Endothelial cell of umbilical vein (primary cell): Measurements from ENCODE around the gene NADSYN1. TPM values are rescaled to one million over a fixed set of nuclear protein-coding genes. Genes with fewer than 3 reads are reported as not detected.

Source experiments
- BruUV-seq: library from RNA; stranded (reverse); fragments of 400-500 nt; replicated peaks from 2 replicates; lab custom pipeline; 2021; lab: Mats Ljungman, UMichigan
- CTCF ChIA-PET: fragments of 300-600, 350-600 bp; sonication (Branson Sonifier 250); formaldehyde crosslinking; loops from one replicate; lab custom pipeline; 2021; ENCODE audit warnings: antibody characterized with exemption, inconsistent platforms; lab: Charles Lee
- POLR2A ChIA-PET: fragments of 300-600, 350-600 bp; sonication (Branson Sonifier 250); formaldehyde crosslinking; loops from one replicate; lab custom pipeline; 2021; ENCODE audit warnings: antibody characterized with exemption, inconsistent platforms; lab: Charles Lee
- DNase-seq: peaks from one replicate; pipeline ENCODE4 v3.0.0-alpha.2; 2011; ENCODE audit warnings: low read depth, low spot score
- FAIRE-seq: peaks from 2 replicates; lab custom pipeline; 2011; peaks lifted over from hg19 to GRCh38; lab: Jason Lieb, UNC
- H2AFZ ChIP-seq: 2 replicates; pipeline ENCODE4 v1.6.0; 2012; ENCODE audit warnings: low read depth, low read length, control low read depth, inconsistent platforms
- H3K27ac ChIP-seq: 2 replicates; pipeline ENCODE4 v1.5.1; 2011; ENCODE audit warnings: low read depth, mild to moderate bottlenecking, control low read depth, low read length, moderate library complexity; ENCODE audit not compliant: insufficient read depth
- H3K27me3 ChIP-seq, 2 experiments: 2 replicates each; pipeline versions ENCODE4 v1.6.0 to v1.6.1; 2011; ENCODE audit warnings: low read length in 2 of 2, mixed read lengths in 1 of 2; ENCODE audit not compliant: control insufficient read depth in 2 of 2, insufficient read depth in 2 of 2
- H3K36me3 ChIP-seq, 2 experiments: 2 replicates in 1 of 2; 3 replicates in 1 of 2; pipeline ENCODE4 v1.5.1; 2011; ENCODE audit warnings: low read length in 2 of 2, mild to moderate bottlenecking in 1 of 2, moderate library complexity in 1 of 2; ENCODE audit not compliant: control insufficient read depth in 2 of 2, insufficient read depth in 2 of 2; ENCODE audit errors: extremely low read depth in 1 of 2
- H3K4me1 ChIP-seq: 3 replicates; pipeline ENCODE4 v1.5.1; 2011; ENCODE audit warnings: mild to moderate bottlenecking, low read length; ENCODE audit not compliant: control insufficient read depth, insufficient read depth; ENCODE audit errors: extremely low read depth
- H3K4me2 ChIP-seq: 2 replicates; pipeline ENCODE4 v1.6.1; 2011; ENCODE audit warnings: low read length, control low read depth, mixed read lengths; ENCODE audit not compliant: insufficient read depth
- H3K4me3 ChIP-seq, 3 experiments: fragments of 200-600 bp in 1 of 3; sonication (generic), shearing (Covaris generic) in 1 of 3; replicated peaks in 1 of 3; 2 replicates each; pipeline ENCODE4 v1.5.1; 2011 to 2016; ENCODE audit warnings: control low read depth in 3 of 3, low read length in 3 of 3, mild to moderate bottlenecking in 2 of 3, inconsistent platforms in 1 of 3, low read depth in 1 of 3, moderate library complexity in 1 of 3; ENCODE audit not compliant: insufficient read depth in 1 of 3
- H3K79me2 ChIP-seq: 2 replicates; pipeline ENCODE4 v1.6.0; 2012; ENCODE audit warnings: low read length, inconsistent platforms; ENCODE audit not compliant: control insufficient read depth, insufficient read depth
- H3K9ac ChIP-seq: replicated peaks from 2 replicates; pipeline ENCODE3; 2011; ENCODE audit warnings: low read length, control low read depth; ENCODE audit not compliant: insufficient read depth; ENCODE audit errors: extremely low read depth
- H3K9me1 ChIP-seq: replicated peaks from 3 replicates; pipeline ENCODE4 v1.6.0; 2011; ENCODE audit warnings: mild to moderate bottlenecking, low read length; ENCODE audit not compliant: control insufficient read depth, insufficient read depth; ENCODE audit errors: extremely low read depth
- H3K9me3 ChIP-seq: replicated peaks from 2 replicates; pipeline ENCODE4 v1.5.1; 2012; ENCODE audit warnings: low read length, inconsistent platforms; ENCODE audit not compliant: control insufficient read depth, insufficient read depth
- H4K20me1 ChIP-seq: replicated peaks from 2 replicates; pipeline ENCODE3; 2011; ENCODE audit warnings: mild to moderate bottlenecking, low read length; ENCODE audit not compliant: control insufficient read depth, insufficient read depth; ENCODE audit errors: extremely low read depth
- EZH2 ChIP-seq: IDR thresholded peaks from 2 replicates; pipeline ENCODE4 v1.6.1; 2012; ENCODE audit warnings: borderline replicate concordance, low read depth, mild to moderate bottlenecking, moderate library complexity, low read length, inconsistent platforms; ENCODE audit not compliant: severe bottlenecking
- FOS ChIP-seq: IDR thresholded peaks from 2 replicates; pipeline ENCODE4 v1.6.1; 2011; ENCODE audit warnings: mild to moderate bottlenecking, low read length, moderate library complexity, borderline replicate concordance; ENCODE audit not compliant: insufficient read depth
- GATA2 ChIP-seq: IDR thresholded peaks from 2 replicates; pipeline ENCODE4 v1.7.0; 2011; ENCODE audit warnings: low read depth, mild to moderate bottlenecking, moderate library complexity, mixed read lengths, low read length; ENCODE audit not compliant: insufficient read length, insufficient read depth
- JUN ChIP-seq: IDR thresholded peaks from 2 replicates; pipeline ENCODE4 v1.6.1; 2011; ENCODE audit warnings: borderline replicate concordance, low read depth; ENCODE audit not compliant: insufficient read length, insufficient read depth
- MAX ChIP-seq: IDR thresholded peaks from 2 replicates; pipeline ENCODE4 v1.6.1; 2011; ENCODE audit not compliant: insufficient read depth, insufficient read length
- MYC ChIP-seq: IDR thresholded peaks from one replicate; pipeline ENCODE4 v1.6.1; 2011; ENCODE audit warnings: mild to moderate bottlenecking, low read depth, low read length
- POLR2A ChIP-seq: IDR thresholded peaks from 2 replicates; pipeline ENCODE4 v1.6.1; 2012; ENCODE audit warnings: low read depth, mild to moderate bottlenecking, control low read depth, low read length
- POLR2AphosphoS5 ChIP-seq: IDR thresholded peaks from 2 replicates; pipeline ENCODE4 v1.6.1; 2012; ENCODE audit warnings: low read depth, mild to moderate bottlenecking, control low read depth, low read length, moderate library complexity; ENCODE audit not compliant: insufficient read depth
- dilution Hi-C: fragments of 300-500 bp; cut with MboI; formaldehyde crosslinking; loops from one replicate; pipeline ENCODE4 v1.15.0; 2019; ENCODE audit warnings: low sequenced_read_pairs; ENCODE audit not compliant: extremely low pct_ligation_motif_present
- intact Hi-C: fragments of 100-400 bp; cut with micrococcal nuclease; formaldehyde crosslinking; loops from one replicate; pipeline ENCODE4 v1.10.0; 2022
- polyA plus RNA-seq, 4 experiments: library from polyadenylated mRNA; depleted of rRNA in 3 of 4; stranded (reverse) in 3 of 4; unstranded in 1 of 4; fragments of >200 nt; gene quantifications; 2 replicates each; pipeline versions ENCODE4 v1.2.1 to v1.2.3, GENCODE V29; 2011 to 2012; ENCODE audit warnings: missing spikeins in 1 of 4
- total RNA-seq: library from RNA; stranded (reverse); gene quantifications from 2 replicates; pipeline ENCODE4 v1.2.3, GENCODE V29; 2021
- TF ChIP-seq, protein P1 (sequence below), 2 donors: IDR thresholded peaks; 1 replicate in 1 of 2; 2 replicates in 1 of 2; pipeline ENCODE4 v1.5.1; 2011; ENCODE audit warnings: low read length in 2 of 2, mild to moderate bottlenecking in 2 of 2, moderate library complexity in 2 of 2, control low read depth in 1 of 2, inconsistent platforms in 1 of 2, low read depth in 1 of 2; ENCODE audit not compliant: insufficient read depth in 1 of 2; ENCODE audit errors: extremely low read depth in 1 of 2

Gene NADSYN1
- total and polyA plus RNA-seq, 2 donors (not counting 3 experiments of a cell fraction or from before 2014, with no cell fraction given): 77.5 to 99.2 TPM

DNA sequence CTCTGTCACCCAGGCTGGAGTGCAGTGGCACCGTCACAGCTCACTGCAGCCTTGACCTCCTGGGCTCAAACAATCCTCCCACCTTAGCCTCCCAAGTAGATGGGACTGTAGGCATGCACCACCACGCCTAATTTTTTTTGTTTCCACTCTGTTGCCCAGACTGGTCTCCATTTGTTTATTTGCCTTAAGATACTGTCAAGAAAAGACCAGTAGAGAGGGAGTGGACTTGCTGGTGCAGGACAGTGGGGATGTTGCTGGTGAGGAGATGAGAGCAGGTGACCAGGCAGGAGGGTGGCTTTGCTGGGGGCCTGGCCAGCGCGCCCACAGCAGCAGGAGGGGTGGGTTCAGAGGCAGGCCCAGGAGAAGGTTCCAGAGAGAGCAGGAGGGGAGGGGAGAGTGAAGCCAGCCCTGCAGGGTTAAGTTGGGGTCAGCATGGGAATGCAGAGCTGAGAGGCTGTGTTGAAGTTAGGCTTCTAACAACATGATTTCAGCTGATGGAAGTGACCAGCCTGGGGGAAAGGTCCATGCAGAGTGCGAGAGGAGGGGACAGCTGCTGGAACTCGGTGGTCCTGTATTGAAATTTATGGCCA, 35.8 kb downstream of the NADSYN1 start:
- H3K4me3 ChIP-seq: no peak overlapping the region
- TF ChIP-seq, protein P1, sequence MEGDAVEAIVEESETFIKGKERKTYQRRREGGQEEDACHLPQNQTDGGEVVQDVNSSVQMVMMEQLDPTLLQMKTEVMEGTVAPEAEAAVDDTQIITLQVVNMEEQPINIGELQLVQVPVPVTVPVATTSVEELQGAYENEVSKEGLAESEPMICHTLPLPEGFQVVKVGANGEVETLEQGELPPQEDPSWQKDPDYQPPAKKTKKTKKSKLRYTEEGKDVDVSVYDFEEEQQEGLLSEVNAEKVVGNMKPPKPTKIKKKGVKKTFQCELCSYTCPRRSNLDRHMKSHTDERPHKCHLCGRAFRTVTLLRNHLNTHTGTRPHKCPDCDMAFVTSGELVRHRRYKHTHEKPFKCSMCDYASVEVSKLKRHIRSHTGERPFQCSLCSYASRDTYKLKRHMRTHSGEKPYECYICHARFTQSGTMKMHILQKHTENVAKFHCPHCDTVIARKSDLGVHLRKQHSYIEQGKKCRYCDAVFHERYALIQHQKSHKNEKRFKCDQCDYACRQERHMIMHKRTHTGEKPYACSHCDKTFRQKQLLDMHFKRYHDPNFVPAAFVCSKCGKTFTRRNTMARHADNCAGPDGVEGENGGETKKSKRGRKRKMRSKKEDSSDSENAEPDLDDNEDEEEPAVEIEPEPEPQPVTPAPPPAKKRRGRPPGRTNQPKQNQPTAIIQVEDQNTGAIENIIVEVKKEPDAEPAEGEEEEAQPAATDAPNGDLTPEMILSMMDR (IDR thresholded peaks at IDR 0.05; ENCODE audit: extremely low read depth in 1 of 2, insufficient read depth in 1 of 2, low read depth in 1 of 2, low read length in 2 of 2): no peak
- TF ChIP-seq FOS: no peak
- no peak for TF ChIP-seq POLR2A
- TF ChIP-seq EZH2: no peak
- TF ChIP-seq MAX: no peak
- no peak for TF ChIP-seq JUN
- TF ChIP-seq MYC: no peak
- no peak for TF ChIP-seq GATA2
- TF ChIP-seq POLR2AphosphoS5: no peak
- H2AFZ ChIP-seq: no peak overlapping the region
- peaks cover 3 to 39% of the 10 kb centered on the region in 2 experiments for H3K36me3 ChIP-seq
- H3K9me1 ChIP-seq: no peaks in the 10 kb centered on the region
- no peaks in the 10 kb centered on the region for H4K20me1 ChIP-seq
- no peaks in the 10 kb centered on the region for H3K79me2 ChIP-seq
- CTCF ChIA-PET: interaction anchor here (1.0 to 1.8 kb wide), 5 partner anchors 36 to 91 kb away, joined by 3 to 9 read pairs (median 7); partner anchors contain the start of gene NADSYN1
- no peaks in the 10 kb centered on the region for H3K9me3 ChIP-seq
- H3K27me3 ChIP-seq: no peaks in the 10 kb centered on the region
- peak; percentile 8 for FAIRE-seq
- no peak overlapping the region for H3K9ac ChIP-seq
- peaks cover 25% of the 10 kb centered on the region for H3K4me1 ChIP-seq
- BruUV-seq: no TSS peak
- peak; percentile 7 for DNase-seq
- no peak overlapping the region for H3K4me2 ChIP-seq
- intact Hi-C loops (loop anchor here (2.0 to 10.0 kb wide), 2 partner anchors 36 to 96 kb away; partner anchors contain the start of genes KRTAP5-11 and NADSYN1), dilution Hi-C loops (no loop called here)
- peak overlapping the region; percentile 78 for H3K27ac ChIP-seq
- POLR2A ChIA-PET: interaction anchor here (1.0 kb wide), 1 partner anchor 36 kb away, joined by 3 read pairs; the partner anchor contains the start of gene NADSYN1
